Keratinocyte (primary cell): ENCODE results near the gene NHLH2.

Experiments used
- EZH2 ChIP-seq: IDR thresholded peaks from one replicate; pipeline ENCODE4 v1.6.1; 2012; ENCODE audit warnings: inconsistent platforms, mild to moderate bottlenecking, low read length, moderate library complexity
- TF ChIP-seq, protein P1 (sequence below), 3 experiments: IDR thresholded peaks in 1 of 3; conservative IDR thresholded peaks in 1 of 3; optimal IDR thresholded peaks in 1 of 3; 2 replicates in 2 of 3; 3 replicates in 1 of 3; pipeline versions ENCODE3 to v1.5.1; 2011; ENCODE audit warnings: low read length in 3 of 3, mild to moderate bottlenecking in 3 of 3, moderate library complexity in 2 of 3, control low read depth in 1 of 3, inconsistent platforms in 1 of 3; ENCODE audit not compliant: insufficient read depth in 2 of 3; ENCODE audit errors: extremely low read depth in 1 of 3

- TF ChIP-seq, protein P1, sequence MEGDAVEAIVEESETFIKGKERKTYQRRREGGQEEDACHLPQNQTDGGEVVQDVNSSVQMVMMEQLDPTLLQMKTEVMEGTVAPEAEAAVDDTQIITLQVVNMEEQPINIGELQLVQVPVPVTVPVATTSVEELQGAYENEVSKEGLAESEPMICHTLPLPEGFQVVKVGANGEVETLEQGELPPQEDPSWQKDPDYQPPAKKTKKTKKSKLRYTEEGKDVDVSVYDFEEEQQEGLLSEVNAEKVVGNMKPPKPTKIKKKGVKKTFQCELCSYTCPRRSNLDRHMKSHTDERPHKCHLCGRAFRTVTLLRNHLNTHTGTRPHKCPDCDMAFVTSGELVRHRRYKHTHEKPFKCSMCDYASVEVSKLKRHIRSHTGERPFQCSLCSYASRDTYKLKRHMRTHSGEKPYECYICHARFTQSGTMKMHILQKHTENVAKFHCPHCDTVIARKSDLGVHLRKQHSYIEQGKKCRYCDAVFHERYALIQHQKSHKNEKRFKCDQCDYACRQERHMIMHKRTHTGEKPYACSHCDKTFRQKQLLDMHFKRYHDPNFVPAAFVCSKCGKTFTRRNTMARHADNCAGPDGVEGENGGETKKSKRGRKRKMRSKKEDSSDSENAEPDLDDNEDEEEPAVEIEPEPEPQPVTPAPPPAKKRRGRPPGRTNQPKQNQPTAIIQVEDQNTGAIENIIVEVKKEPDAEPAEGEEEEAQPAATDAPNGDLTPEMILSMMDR (optimal IDR thresholded peaks at IDR 0.05 in 1 of 3, IDR thresholded peaks at IDR 0.05 in 1 of 3, conservative IDR thresholded peaks at IDR 0.05 in 1 of 3; ENCODE audit: extremely low read depth in 1 of 3, insufficient read depth in 2 of 3, low read length in 3 of 3): no peak
- TF ChIP-seq EZH2: no peak
Measured at GRCh38 chr1:115838431-115839028, 2.4 kb downstream of the NHLH2 start.
